IPS-18c (cell line): ENCODE results near the gene RECQL.
"Not testable (repeated sequence)": the region's sequence is repeated elsewhere in the genome, so short reads cannot be mapped to it uniquely, and the experiment has no call there.

Source experiments
- H3K4me3 ChIP-seq: 2 replicates; pipeline ENCODE4 v1.7.0; 2013; ENCODE audit warnings: low read depth, mild to moderate bottlenecking, low read length, moderate library complexity; ENCODE audit not compliant: insufficient read depth
- H3K9me3 ChIP-seq: one replicate; pipeline ENCODE4 v1.6.1; 2013; ENCODE audit warnings: mild to moderate bottlenecking, low read length, moderate library complexity; ENCODE audit not compliant: control insufficient read depth, insufficient read depth

RECQL gene

GRCh38 chr12:21518451-21518850 is 17.0 kb upstream of the RECQL start:
- Histone ChIP-seq H3K4me3 (no peak overlapping the region), H3K9me3 (no peaks in the 10 kb centered on the region)

DNA sequence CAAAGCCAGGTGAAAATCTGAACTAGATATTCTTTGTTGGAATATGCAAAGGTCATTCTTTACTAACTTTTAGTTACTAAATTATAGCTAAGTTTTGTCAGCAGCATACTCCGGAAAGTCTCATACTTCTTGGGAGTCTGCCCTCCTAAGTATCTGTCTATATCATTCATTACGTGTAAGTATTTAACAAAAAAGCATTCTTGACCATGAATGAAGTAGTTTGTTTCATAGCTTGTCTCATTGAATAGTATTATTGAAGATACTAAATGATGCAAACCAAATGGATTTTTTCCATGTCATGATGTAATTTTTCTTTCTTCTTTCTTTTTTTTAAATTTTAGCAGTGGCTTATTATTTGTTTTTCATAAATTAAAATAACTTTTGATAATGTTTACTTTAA is 14.8 kb upstream of the RECQL start:
- Histone ChIP-seq H3K9me3 (no peaks in the 10 kb centered on the region), H3K4me3 (no peak overlapping the region)

- H3K9me3 ChIP-seq, result no peaks in the 10 kb centered on the region
- H3K4me3 ChIP-seq, result no peak overlapping the region
Observed at GRCh38 chr12:21509768-21510167, 8.3 kb upstream of the RECQL start.

GRCh38 chr12:21507849-21508248 is 6.4 kb upstream of the RECQL start:
- no peaks in the 10 kb centered on the region for H3K9me3 ChIP-seq

GRCh38 chr12:21505888-21506287 is 4.5 kb upstream of the RECQL start:
- Histone ChIP-seq H3K4me3 (no peak overlapping the region), H3K9me3 (no peaks in the 10 kb centered on the region)

More at GRCh38 chr12:21507849-21508248, 6.4 kb upstream of the RECQL start:
- H3K4me3 ChIP-seq, result no peak overlapping the region

DNA sequence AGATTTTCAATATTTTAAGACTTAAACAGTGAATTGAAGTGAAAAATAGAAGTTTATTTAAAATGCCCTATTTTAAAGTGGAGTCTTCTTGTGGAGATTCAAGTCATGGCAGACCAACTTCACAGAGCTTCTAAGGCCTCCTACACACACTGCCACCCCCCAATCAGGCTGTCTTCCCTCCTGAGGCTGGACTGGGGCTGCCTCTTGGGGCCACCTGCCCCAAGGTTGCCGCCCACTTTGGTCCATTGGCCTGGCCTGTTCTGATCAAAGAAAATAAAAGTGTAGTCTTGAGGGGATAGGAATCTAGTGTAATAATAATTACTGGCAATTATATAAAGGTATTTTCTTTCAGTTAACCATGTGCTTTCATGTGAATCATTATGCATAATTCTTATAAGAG is 1.4 kb upstream of the RECQL start:
- no peaks in the 10 kb centered on the region for H3K9me3 ChIP-seq
- no peak overlapping the region; the same call in 1 of the 2 replicates for H3K4me3 ChIP-seq

DNA sequence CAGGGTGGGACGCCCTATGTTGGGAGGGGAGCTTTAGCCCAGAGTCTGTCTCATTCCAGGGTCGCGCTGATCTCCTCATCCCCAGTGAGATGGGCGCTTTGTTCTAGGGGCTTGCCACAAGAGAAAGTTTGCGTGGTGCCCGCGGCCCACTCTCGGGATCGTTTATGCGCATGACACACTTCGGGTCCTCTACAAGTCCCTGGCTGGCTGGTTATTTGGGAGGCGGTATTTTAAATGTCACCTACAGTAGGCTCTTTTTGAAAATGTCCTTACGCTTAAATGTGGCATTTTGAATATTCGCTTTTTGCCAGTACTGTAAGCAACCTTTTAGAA is 695 bp upstream of the RECQL start:
- no peaks in the 10 kb centered on the region for H3K9me3 ChIP-seq
- peak overlapping the region; percentile 92 for H3K4me3 ChIP-seq

DNA sequence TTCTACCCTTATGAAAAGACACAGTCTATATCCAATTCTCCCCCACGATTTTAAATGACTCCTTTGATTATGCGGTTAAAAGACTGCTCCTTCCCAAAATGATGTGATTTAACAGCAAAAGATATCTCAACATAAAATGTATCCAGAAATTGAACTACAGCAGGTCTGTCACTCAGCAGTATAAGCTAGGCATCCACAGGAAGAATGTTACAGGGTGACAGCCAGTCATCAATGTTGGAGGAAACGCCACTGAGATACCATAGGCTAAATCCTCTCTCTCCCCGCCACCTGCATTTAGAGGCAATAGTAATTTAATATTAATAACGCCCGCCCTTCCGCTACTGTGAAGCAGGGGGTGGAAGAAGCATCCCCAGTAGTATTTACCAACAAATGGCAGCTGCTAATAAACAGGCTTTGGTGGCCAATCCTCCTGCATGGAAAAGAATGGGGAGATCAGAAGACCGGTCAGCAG is 613 bp downstream of the RECQL start:
- H3K9me3 ChIP-seq, result no peaks in the 10 kb centered on the region
- peak overlapping the region; percentile 92 for H3K4me3 ChIP-seq

GRCh38 chr12:21499765-21500164 is 1.7 kb downstream of the RECQL start:
- Histone ChIP-seq H3K4me3 (no peak overlapping the region), H3K9me3 (no peaks in the 10 kb centered on the region)

- H3K9me3 ChIP-seq, result no peaks in the 10 kb centered on the region
Observed at GRCh38 chr12:21485998-21486397, 15.4 kb downstream of the RECQL start.

DNA sequence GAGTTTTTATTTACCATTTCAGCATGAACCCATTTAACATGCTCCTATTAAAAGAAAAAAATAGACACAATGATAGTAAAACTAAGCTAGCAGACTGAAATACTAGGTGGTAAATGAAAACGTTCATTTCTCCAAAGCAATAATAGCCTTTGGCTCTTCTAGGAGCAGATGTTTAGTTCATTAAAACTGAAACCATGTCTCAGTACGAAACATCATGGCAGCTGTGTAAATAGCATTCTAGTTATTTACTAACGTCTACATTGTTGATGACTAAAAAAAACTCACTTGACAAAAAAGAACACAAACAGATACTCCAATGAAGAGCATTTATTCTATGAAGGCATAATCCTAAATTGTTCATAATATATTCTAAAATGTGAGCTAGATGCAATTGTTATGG is 17.9 kb downstream of the RECQL start:
- Histone ChIP-seq H3K9me3 (no peaks in the 10 kb centered on the region), H3K4me3 (no peak overlapping the region)

More at GRCh38 chr12:21485998-21486397, 15.4 kb downstream of the RECQL start:
- H3K4me3 ChIP-seq, result no peak overlapping the region

- no peak overlapping the region for H3K4me3 ChIP-seq
- H3K9me3 ChIP-seq, result no peaks in the 10 kb centered on the region
Observed at GRCh38 chr12:21478756-21479455, 22.5 kb downstream of the RECQL start.

GRCh38 chr12:21476949-21477348 is 24.5 kb downstream of the RECQL start:
- Histone ChIP-seq H3K9me3 (no peaks in the 10 kb centered on the region), H3K4me3 (no peak overlapping the region)

GRCh38 chr12:21475552-21475951 is 25.9 kb downstream of the RECQL start:
- H3K9me3 ChIP-seq, result no peaks in the 10 kb centered on the region
- no peak overlapping the region for H3K4me3 ChIP-seq

DNA sequence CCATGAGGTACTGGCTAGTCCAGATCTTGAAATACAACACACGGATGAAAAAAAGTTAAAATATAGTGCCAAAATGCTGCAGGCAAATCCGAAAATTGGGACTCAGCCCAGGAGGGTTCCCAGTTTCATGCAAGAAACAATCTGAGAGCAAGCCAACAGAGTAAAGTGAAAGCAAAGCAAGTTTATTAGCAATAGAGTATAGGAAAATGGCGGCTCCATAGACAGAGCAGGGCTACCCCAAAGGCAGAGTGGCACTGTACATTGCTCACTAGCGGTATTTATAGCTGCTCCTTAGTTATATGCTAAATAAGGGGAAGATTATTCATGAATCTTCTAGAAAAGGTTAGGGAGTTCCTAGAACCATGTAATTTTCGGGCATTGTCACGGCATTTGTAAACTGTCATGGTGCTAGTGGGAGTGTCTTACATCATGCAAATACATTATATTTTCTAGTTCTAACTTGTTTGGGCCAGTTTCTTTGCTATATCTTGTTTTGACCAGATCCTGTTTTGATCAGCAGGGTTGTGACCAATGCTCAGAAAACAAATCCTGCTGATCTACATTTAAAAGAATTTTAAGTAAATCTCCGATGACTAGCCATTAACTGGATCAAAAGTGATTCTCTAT is 29.1 kb downstream of the RECQL start:
- H3K9me3 ChIP-seq, result no peaks in the 10 kb centered on the region
- H3K4me3 ChIP-seq, result no peak overlapping the region

DNA sequence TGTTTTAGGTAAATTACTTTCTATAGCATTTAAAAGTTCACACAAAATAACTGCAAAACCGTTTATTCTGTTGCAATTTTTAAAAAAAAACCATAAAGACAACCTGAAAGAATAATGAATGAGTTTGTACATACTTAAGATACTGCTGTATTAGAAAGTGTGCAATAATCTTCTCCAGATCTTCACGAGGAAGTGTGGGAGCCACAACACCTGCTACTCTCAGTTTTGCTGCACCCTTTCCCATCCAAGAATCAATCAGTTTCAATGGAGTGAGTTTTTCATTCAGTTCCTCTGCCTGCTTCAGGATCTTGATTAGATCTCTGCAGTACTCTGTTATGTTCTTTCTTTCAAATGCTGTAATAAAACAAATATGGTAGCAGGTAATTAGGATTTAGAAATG is 30.1 kb downstream of the RECQL start:
- H3K4me3 ChIP-seq, result no peak overlapping the region
- H3K9me3 ChIP-seq, result no peaks in the 10 kb centered on the region

DNA sequence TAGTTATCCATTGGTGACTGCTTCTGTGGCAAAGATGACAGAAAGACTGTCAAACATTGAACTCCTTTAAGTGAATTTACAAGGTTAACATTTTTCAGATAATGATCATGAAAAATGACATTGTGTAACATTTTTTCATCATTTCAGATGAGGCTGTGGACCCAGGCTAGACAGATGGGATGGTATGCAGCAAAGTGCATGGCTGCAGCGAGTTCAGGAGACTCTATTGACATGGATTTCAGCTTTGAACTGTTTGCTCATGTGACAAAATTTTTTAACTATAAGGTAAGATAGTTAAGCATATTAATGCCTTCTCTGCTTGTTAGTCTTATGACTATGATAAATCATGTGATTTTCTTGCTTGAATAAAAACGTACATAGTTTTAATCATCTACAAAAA is 34.1 kb downstream of the RECQL start:
- H3K4me3 ChIP-seq, H3K9me3 ChIP-seq: not testable (repeated sequence)

DNA sequence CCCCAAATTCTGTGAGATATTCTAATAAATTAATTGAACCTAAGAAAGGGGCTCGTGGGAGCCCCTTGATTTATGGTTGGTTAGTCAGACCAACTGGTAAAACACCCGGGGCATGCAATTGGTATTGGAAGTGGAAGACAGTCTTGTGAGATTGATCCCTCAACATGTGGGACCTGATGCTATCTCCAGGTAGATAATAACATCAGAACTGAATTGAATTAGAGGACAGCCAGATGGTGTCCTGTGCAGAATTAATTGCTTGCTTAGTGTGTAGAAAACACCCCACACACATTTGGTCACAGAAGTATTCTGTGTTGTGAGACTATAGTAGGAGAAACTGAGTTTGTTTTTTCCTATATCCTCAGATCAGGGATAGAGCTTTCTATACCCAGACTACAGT is 42.0 kb downstream of the RECQL start:
- Histone ChIP-seq H3K9me3 (no peaks in the 10 kb centered on the region), H3K4me3 (no peak overlapping the region)
